ENCODE data around the gene RNF217.

The RNF217 gene

GRCh38 chr6:125102411-125102810 lies 140.2 kb downstream of the RNF217 start:
- no peak overlapping the region for H3K4me3 ChIP-seq (replicated peaks; ENCODE audit: insufficient read depth, low read length)
- peaks cover 17% of the 10 kb centered on the region for H3K27me3 ChIP-seq (ENCODE audit: insufficient read depth, poor library complexity, severe bottlenecking)
- no peak for DNase-seq (ENCODE audit: low read depth in 1 of 2, low spot score in 1 of 2)
- TF ChIP-seq REST (IDR thresholded peaks at IDR 0.05; ENCODE audit: insufficient replicate concordance, low read depth) (no peak), POLR2AphosphoS5 (IDR thresholded peaks at IDR 0.05; ENCODE audit: low read depth) (no peak), GABPA (IDR thresholded peaks at IDR 0.05; ENCODE audit: low read depth) (no peak), SPI1 (IDR thresholded peaks at IDR 0.05; ENCODE audit: borderline replicate concordance, low read depth) (no peak), CTCF (IDR thresholded peaks at IDR 0.05; ENCODE audit: insufficient read depth, low read length) (no peak)
- no peak overlapping the region for H3K27ac ChIP-seq (replicated peaks)

- TF ChIP-seq POLR2AphosphoS5 (IDR thresholded peaks at IDR 0.05; ENCODE audit: low read depth) (no peak), REST (IDR thresholded peaks at IDR 0.05; ENCODE audit: insufficient replicate concordance, low read depth) (no peak), GABPA (IDR thresholded peaks at IDR 0.05; ENCODE audit: low read depth) (no peak), SPI1 (IDR thresholded peaks at IDR 0.05; ENCODE audit: borderline replicate concordance, low read depth) (no peak), CTCF (IDR thresholded peaks at IDR 0.05; ENCODE audit: insufficient read depth, low read length) (no peak)
- Histone ChIP-seq H3K4me3 (replicated peaks; ENCODE audit: insufficient read depth, low read length) (no peak overlapping the region), H3K27me3 (ENCODE audit: insufficient read depth, poor library complexity, severe bottlenecking) (peaks cover 17% of the 10 kb centered on the region), H3K27ac (replicated peaks) (no peak overlapping the region)
- no peak for DNase-seq (ENCODE audit: low read depth in 1 of 2, low spot score in 1 of 2)
These were observed 140.7 kb downstream of the RNF217 start for GRCh38 chr6:125102891-125103290.

- peaks cover 14% of the 10 kb centered on the region for H3K27me3 ChIP-seq (ENCODE audit: insufficient read depth, poor library complexity, severe bottlenecking)
- TF ChIP-seq GABPA (IDR thresholded peaks at IDR 0.05; ENCODE audit: low read depth): no peak
- no peak for TF ChIP-seq SPI1 (IDR thresholded peaks at IDR 0.05; ENCODE audit: borderline replicate concordance, low read depth)
- TF ChIP-seq CTCF (IDR thresholded peaks at IDR 0.05; ENCODE audit: insufficient read depth, low read length): no peak
- TF ChIP-seq REST (IDR thresholded peaks at IDR 0.05; ENCODE audit: insufficient replicate concordance, low read depth): no peak
- TF ChIP-seq POLR2AphosphoS5 (IDR thresholded peaks at IDR 0.05; ENCODE audit: low read depth): no peak
- DNase-seq (ENCODE audit: low read depth in 1 of 2, low spot score in 1 of 2): no peak
- H3K27ac ChIP-seq (replicated peaks): no peak overlapping the region
- no peak overlapping the region for H3K4me3 ChIP-seq (replicated peaks; ENCODE audit: insufficient read depth, low read length)
These were observed 142.2 kb downstream of the RNF217 start for GRCh38 chr6:125104425-125104824.
